ENCODE measurements around the gene CRYGN.

DNA sequence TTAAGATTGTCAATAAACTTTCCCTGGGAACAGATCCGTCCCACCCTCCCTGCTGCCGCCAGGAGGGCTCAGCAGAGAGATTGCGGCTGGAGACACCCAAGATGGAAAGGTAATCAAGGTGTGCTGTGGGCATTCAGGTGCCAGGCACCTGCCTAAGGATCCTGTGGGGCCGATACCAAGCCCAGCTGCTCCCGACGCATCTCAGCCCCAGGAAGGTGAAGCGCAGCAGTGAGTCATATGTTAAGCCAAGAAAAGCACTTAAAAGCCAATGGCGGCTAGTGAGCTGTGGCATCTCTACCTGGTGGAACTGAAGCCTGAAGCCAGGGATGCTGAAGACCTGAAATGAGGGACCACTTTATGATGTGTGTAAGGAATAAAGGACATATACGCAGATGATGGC, 36.2 kb downstream of the CRYGN start:
- TF ChIP-seq CBX1 (IDR thresholded peaks at IDR 0.05; ENCODE audit: low read depth) = no peak
- TF ChIP-seq, protein P1, sequence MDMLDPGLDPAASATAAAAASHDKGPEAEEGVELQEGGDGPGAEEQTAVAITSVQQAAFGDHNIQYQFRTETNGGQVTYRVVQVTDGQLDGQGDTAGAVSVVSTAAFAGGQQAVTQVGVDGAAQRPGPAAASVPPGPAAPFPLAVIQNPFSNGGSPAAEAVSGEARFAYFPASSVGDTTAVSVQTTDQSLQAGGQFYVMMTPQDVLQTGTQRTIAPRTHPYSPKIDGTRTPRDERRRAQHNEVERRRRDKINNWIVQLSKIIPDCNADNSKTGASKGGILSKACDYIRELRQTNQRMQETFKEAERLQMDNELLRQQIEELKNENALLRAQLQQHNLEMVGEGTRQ (CRISPR knock-in tag; IDR thresholded peaks at IDR 0.05) = no peak
- no peak for TF ChIP-seq HDGF (IDR thresholded peaks at IDR 0.05)
- no peak for TF ChIP-seq FOXA1 (IDR thresholded peaks at IDR 0.05; ENCODE audit: borderline replicate concordance)
- no peak for TF ChIP-seq RBBP5 (IDR thresholded peaks at IDR 0.05; ENCODE audit: borderline replicate concordance, insufficient read depth, low read length, poor library complexity, severe bottlenecking)
- TF ChIP-seq POLR2A (conservative IDR thresholded peaks at IDR 0.05) = no peak
- TF ChIP-seq GABPA (tag; conservative IDR thresholded peaks at IDR 0.05; ENCODE audit: low read depth) = no peak
- no peak for TF ChIP-seq PRPF4 (IDR thresholded peaks at IDR 0.05; ENCODE audit: insufficient read depth, low read depth, low read length, poor library complexity, severe bottlenecking)
- no peak for TF ChIP-seq ZNF121 (CRISPR knock-in tag; conservative IDR thresholded peaks at IDR 0.05)
- TF ChIP-seq TAF1 (IDR thresholded peaks at IDR 0.05; ENCODE audit: control insufficient read depth, extremely low read depth, insufficient read depth, low read length, severe bottlenecking) = no peak
- no peak for TF ChIP-seq ZNF143 (CRISPR knock-in tag; IDR thresholded peaks at IDR 0.05)
- TF ChIP-seq HNRNPL (IDR thresholded peaks at IDR 0.05; ENCODE audit: low read depth, low read length) = no peak
- no peak for TF ChIP-seq SMAD1 (IDR thresholded peaks at IDR 0.05; ENCODE audit: low read depth, low read length, partially characterized antibody)
- TF ChIP-seq ZNF274 (IDR thresholded peaks at IDR 0.05; ENCODE audit: borderline replicate concordance, low read depth, low read length) = no peak
